Measurements from ENCODE around the gene SMARCAL1. TPM values are rescaled to one million over a fixed set of nuclear protein-coding genes. Genes with fewer than 3 reads are reported as not detected.
A peak's percentile ranks its signal among the peaks of the same experiment; 100 is the strongest.

The SMARCAL1 gene
- total RNA-seq, 1 experiment from 2014 or later = 26.4 TPM

GRCh38 chr2:216426166-216426777, 14.0 kb downstream of the SMARCAL1 start:
- in situ Hi-C loops (cut with HindIII; ENCODE audit: low pct_unique_long_range_greater_than_20kb, low sequenced_read_pairs) (no loop called here), intact Hi-C loops (cut with micrococcal nuclease; ENCODE audit: unreplicated experiment) (no loop called here)
- CTCF ChIA-PET = no interaction called here
- H3K36me3 ChIP-seq (ENCODE audit: control insufficient read depth, insufficient read depth, low read length) = peaks cover 4% of the 10 kb centered on the region
- no peak overlapping the region for H3K27ac ChIP-seq (ENCODE audit: low read length)
- H3K27me3 ChIP-seq (ENCODE audit: control insufficient read depth, insufficient read depth, low read length) = no peaks in the 10 kb centered on the region
- H3K9me3 ChIP-seq (ENCODE audit: control insufficient read depth, insufficient read depth, low read depth, low read length) = peaks cover 8% of the 10 kb centered on the region; the same call in 1 of the 2 replicates
- no peaks in the 10 kb centered on the region for H3K4me1 ChIP-seq (ENCODE audit: control insufficient read depth, insufficient read depth, low read length)
- POLR2A ChIA-PET = no interaction called here
- BruUV-seq (replicated peaks) = no TSS peak
- DNase-seq (ENCODE audit: low read depth, low spot score) (no peak), ATAC-seq (no peak)
- no peak for TF ChIP-seq REST (IDR thresholded peaks at IDR 0.05; ENCODE audit: insufficient read depth in 1 of 2, low read depth in 2 of 2, low read length in 1 of 2)
- H3K4me3 ChIP-seq (ENCODE audit: low read depth in 2 of 2, low read length in 2 of 2) = no peak overlapping the region

DNA sequence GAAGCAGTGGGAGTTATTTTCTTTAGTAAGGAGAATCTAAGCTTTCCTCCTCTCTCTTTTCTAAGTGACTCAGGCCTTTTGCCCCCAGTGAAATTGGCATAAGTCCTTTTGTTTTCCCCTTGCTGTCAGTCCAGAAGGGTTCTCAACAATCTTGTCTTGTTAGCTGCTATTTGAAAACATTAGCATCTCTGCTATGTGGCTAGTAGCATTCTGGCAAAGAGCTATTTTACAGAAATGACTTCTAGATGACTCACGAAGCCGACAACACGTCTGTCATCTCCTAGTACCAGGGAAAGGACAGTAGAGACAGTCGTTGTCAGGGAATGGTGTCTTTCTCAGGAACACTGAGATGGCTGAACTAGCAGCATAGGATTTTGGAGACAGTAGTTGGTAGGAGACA, 14.7 kb downstream of the SMARCAL1 start:
- peaks cover 8% of the 10 kb centered on the region; the same call in 1 of the 2 replicates for H3K9me3 ChIP-seq (ENCODE audit: control insufficient read depth, insufficient read depth, low read depth, low read length)
- no peak overlapping the region for H3K27ac ChIP-seq (ENCODE audit: low read length)
- ChIA-PET POLR2A (no interaction called here), CTCF (no interaction called here)
- H3K4me3 ChIP-seq (ENCODE audit: low read depth in 2 of 2, low read length in 2 of 2) = no peak overlapping the region
- BruUV-seq (replicated peaks) = no TSS peak
- no peaks in the 10 kb centered on the region for H3K27me3 ChIP-seq (ENCODE audit: control insufficient read depth, insufficient read depth, low read length)
- intact Hi-C loops (cut with micrococcal nuclease; ENCODE audit: unreplicated experiment) = no loop called here
- TF ChIP-seq REST (IDR thresholded peaks at IDR 0.05; ENCODE audit: insufficient read depth in 1 of 2, low read depth in 2 of 2, low read length in 1 of 2) (no peak), TCF7L2 (IDR thresholded peaks at IDR 0.05; ENCODE audit: low read depth, low read length) (no peak), SIN3A (IDR thresholded peaks at IDR 0.05; ENCODE audit: borderline replicate concordance, insufficient read depth, low read depth, low read length) (no peak)
- TF ChIP-seq, protein P1, sequence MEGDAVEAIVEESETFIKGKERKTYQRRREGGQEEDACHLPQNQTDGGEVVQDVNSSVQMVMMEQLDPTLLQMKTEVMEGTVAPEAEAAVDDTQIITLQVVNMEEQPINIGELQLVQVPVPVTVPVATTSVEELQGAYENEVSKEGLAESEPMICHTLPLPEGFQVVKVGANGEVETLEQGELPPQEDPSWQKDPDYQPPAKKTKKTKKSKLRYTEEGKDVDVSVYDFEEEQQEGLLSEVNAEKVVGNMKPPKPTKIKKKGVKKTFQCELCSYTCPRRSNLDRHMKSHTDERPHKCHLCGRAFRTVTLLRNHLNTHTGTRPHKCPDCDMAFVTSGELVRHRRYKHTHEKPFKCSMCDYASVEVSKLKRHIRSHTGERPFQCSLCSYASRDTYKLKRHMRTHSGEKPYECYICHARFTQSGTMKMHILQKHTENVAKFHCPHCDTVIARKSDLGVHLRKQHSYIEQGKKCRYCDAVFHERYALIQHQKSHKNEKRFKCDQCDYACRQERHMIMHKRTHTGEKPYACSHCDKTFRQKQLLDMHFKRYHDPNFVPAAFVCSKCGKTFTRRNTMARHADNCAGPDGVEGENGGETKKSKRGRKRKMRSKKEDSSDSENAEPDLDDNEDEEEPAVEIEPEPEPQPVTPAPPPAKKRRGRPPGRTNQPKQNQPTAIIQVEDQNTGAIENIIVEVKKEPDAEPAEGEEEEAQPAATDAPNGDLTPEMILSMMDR (IDR thresholded peaks at IDR 0.05) = no peak
- no peaks in the 10 kb centered on the region for H3K4me1 ChIP-seq (ENCODE audit: control insufficient read depth, insufficient read depth, low read length)
- no peak for DNase-seq (ENCODE audit: low read depth, low spot score)
- peaks cover 4% of the 10 kb centered on the region for H3K36me3 ChIP-seq (ENCODE audit: control insufficient read depth, insufficient read depth, low read length)
- in situ Hi-C loops (cut with HindIII; ENCODE audit: low pct_unique_long_range_greater_than_20kb, low sequenced_read_pairs) = no loop called here
- 0 out of 2 replicates have a peak, but pooled peaks have one; percentile 51 for ATAC-seq
